DOHH2 (cell line): Measurements from ENCODE around the gene ALK.

Experiments
- EZH2phosphoT487 ChIP-seq: fragments of 200-600 bp; sonication (generic); IDR thresholded peaks from 2 replicates; pipeline ENCODE4 v1.6.1; 2017; ENCODE audit warnings: borderline replicate concordance, mild to moderate bottlenecking, antibody characterized with exemption, low read length, moderate library complexity, mixed read lengths
- TF ChIP-seq, protein P1 (sequence below): fragments of 200-600 bp; sonication (generic); IDR thresholded peaks from one replicate; pipeline ENCODE4 v1.5.1; 2014; ENCODE audit warnings: antibody characterized with exemption, mild to moderate bottlenecking, low read depth, low read length; ENCODE audit not compliant: poor library complexity, severe bottlenecking

DNA sequence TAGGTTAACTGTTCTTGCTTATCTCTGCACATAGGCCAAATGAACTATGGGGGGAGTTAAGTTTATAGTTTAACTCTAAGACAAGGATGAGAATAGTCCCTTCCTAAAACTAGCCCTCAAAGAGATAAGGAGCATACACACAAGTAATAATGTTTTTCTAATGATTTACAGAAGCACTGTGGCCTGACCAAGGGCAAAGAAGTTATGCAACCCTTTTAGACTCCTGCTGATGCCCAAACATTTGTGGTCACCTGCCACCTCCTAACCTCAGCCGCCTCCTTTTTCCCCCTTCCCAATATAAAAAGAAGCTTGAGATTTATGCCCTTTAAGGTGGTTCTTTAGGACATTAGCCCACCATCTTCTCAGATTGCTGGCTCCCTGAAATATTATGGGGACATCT, 357.7 kb downstream of the ALK start:
- TF ChIP-seq, protein P1, sequence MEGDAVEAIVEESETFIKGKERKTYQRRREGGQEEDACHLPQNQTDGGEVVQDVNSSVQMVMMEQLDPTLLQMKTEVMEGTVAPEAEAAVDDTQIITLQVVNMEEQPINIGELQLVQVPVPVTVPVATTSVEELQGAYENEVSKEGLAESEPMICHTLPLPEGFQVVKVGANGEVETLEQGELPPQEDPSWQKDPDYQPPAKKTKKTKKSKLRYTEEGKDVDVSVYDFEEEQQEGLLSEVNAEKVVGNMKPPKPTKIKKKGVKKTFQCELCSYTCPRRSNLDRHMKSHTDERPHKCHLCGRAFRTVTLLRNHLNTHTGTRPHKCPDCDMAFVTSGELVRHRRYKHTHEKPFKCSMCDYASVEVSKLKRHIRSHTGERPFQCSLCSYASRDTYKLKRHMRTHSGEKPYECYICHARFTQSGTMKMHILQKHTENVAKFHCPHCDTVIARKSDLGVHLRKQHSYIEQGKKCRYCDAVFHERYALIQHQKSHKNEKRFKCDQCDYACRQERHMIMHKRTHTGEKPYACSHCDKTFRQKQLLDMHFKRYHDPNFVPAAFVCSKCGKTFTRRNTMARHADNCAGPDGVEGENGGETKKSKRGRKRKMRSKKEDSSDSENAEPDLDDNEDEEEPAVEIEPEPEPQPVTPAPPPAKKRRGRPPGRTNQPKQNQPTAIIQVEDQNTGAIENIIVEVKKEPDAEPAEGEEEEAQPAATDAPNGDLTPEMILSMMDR = no peak
- no peak for TF ChIP-seq EZH2phosphoT487
